NCI-H526 treated with DMSO at 0.1 percent for 48 hours (cell line): ENCODE results near the gene TAF11L4.
"Not testable (repeated sequence)": the region's sequence is repeated elsewhere in the genome, so short reads cannot be mapped to it uniquely, and the experiment has no call there.

ENCODE experiments used
- DNase-seq: peaks from one replicate; lab custom pipeline; 2025; lab: John Stamatoyannopoulos, UW

TAF11L4 gene

GRCh38 chr5:17521501-17521900 is at the start of gene TAF11L4:
TSS of gene TAF11L4 (plus strand) at chr5:17521801.
- DNase-seq = not testable (repeated sequence)

- DNase-seq = not testable (repeated sequence)
Measured at GRCh38 chr5:17475064-17475463, 46.5 kb upstream of the TAF11L4 start.

GRCh38 chr5:17477043-17477442 is 44.6 kb upstream of the TAF11L4 start:
- no peak for DNase-seq

- DNase-seq = no peak
Measured at GRCh38 chr5:17477573-17478265, 43.9 kb upstream of the TAF11L4 start.

GRCh38 chr5:17481378-17481777 is 40.2 kb upstream of the TAF11L4 start:
- DNase-seq = no peak

- DNase-seq = no peak
Measured at GRCh38 chr5:17482790-17483189, 38.8 kb upstream of the TAF11L4 start.

- DNase-seq = not testable (repeated sequence)
Measured at GRCh38 chr5:17486464-17487173, 35.0 kb upstream of the TAF11L4 start.

- DNase-seq = no peak
Measured at GRCh38 chr5:17487174-17487512, 34.5 kb upstream of the TAF11L4 start.

GRCh38 chr5:17491257-17491656 is 30.3 kb upstream of the TAF11L4 start:
- DNase-seq = not testable (repeated sequence)

- no peak for DNase-seq
Measured at GRCh38 chr5:17492770-17493169, 28.8 kb upstream of the TAF11L4 start.

- no peak for DNase-seq
Measured at GRCh38 chr5:17497446-17497845, 24.2 kb upstream of the TAF11L4 start.

GRCh38 chr5:17497931-17498330 is 23.7 kb upstream of the TAF11L4 start, which contains the start of gene TAF11L2:
TSS of gene TAF11L2 (plus strand) at chr5:17498231.
- not testable (repeated sequence) for DNase-seq

- no peak for DNase-seq
Measured at GRCh38 chr5:17511775-17512325, 9.8 kb upstream of the TAF11L4 start.

- DNase-seq = not testable (repeated sequence)
Measured at GRCh38 chr5:17517526-17517925, 4.1 kb upstream of the TAF11L4 start.

- DNase-seq = not testable (repeated sequence)
Measured at GRCh38 chr5:17518067-17518466, 3.5 kb upstream of the TAF11L4 start, which contains the start of gene TAF11L3. TSS of gene TAF11L3 (plus strand) at chr5:17518367.

GRCh38 chr5:17519508-17519907 is 2.1 kb upstream of the TAF11L4 start:
- DNase-seq = not testable (repeated sequence)

- not testable (repeated sequence) for DNase-seq
Measured at GRCh38 chr5:17524935-17525334, 3.3 kb downstream of the TAF11L4 start, which contains the start of gene TAF11L5. TSS of gene TAF11L5 (plus strand) at chr5:17525235.

GRCh38 chr5:17526504-17526903 is 4.9 kb downstream of the TAF11L4 start:
- not testable (repeated sequence) for DNase-seq

GRCh38 chr5:17528369-17528768 is 6.8 kb downstream of the TAF11L4 start, which contains the start of gene TAF11L6:
TSS of gene TAF11L6 (plus strand) at chr5:17528669.
- not testable (repeated sequence) for DNase-seq
